Measurements from ENCODE around the gene DIAPH1.

DIAPH1 gene

DNA sequence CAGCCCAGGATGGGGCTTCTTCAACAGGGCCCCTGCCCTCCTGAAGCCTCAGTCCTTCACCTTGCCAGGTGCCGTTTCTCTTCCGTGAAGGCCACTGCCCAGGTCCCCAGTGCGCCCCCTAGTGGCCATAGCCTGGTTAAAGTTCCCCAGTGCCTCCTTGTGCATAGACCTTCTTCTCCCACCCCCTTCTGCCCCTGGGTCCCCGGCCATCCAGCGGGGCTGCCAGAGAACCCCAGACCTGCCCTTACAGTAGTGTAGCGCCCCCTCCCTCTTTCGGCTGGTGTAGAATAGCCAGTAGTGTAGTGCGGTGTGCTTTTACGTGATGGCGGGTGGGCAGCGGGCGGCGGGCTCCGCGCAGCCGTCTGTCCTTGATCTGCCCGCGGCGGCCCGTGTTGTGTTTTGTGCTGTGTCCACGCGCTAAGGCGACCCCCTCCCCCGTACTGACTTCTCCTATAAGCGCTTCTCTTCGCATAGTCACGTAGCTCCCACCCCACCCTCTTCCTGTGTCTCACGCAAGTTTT is 106.3 kb downstream of the DIAPH1 start:
- Histone ChIP-seq H3K4me3 (ENCODE audit: low read length) (peak overlapping the region; percentile 42; the same call in 1 of the 2 replicates), H4K20me1 (ENCODE audit: insufficient read depth, low read length) (no peaks in the 10 kb centered on the region), H3F3A (ENCODE audit: insufficient read depth, low read length) (peaks cover 41% of the 10 kb centered on the region), H3K79me2 (ENCODE audit: low read length) (0 out of 2 replicates have a peak, but pooled peaks cover 6% of the 10 kb centered on the region), H2AFZ (ENCODE audit: low read length) (no peak overlapping the region), H3K4me2 (ENCODE audit: low read depth, low read length) (peak overlapping the region; percentile 79; the same call in 1 of the 2 replicates), H3K27ac (ENCODE audit: low read length) (peak overlapping the region; percentile 83; the same call in 1 of the 2 replicates), H3K36me3 (replicated peaks; ENCODE audit: insufficient read depth, low read length) (no peaks in the 10 kb centered on the region; the same call in 1 of the 2 replicates), H3K9ac (ENCODE audit: low read length) (peak overlapping the region; percentile 59), H3K27me3 (replicated peaks; ENCODE audit: insufficient read depth, low read length) (no peaks in the 10 kb centered on the region), H3K4me1 (ENCODE audit: low read length) (peaks cover 62% of the 10 kb centered on the region), H3K9me2 (replicated peaks; ENCODE audit: insufficient read depth, low read length) (no peaks in the 10 kb centered on the region), H3K9me3 (replicated peaks; ENCODE audit: insufficient read depth, low read length) (no peaks in the 10 kb centered on the region)
- peak; percentile 82 for DNase-seq
- TF ChIP-seq, protein P1, sequence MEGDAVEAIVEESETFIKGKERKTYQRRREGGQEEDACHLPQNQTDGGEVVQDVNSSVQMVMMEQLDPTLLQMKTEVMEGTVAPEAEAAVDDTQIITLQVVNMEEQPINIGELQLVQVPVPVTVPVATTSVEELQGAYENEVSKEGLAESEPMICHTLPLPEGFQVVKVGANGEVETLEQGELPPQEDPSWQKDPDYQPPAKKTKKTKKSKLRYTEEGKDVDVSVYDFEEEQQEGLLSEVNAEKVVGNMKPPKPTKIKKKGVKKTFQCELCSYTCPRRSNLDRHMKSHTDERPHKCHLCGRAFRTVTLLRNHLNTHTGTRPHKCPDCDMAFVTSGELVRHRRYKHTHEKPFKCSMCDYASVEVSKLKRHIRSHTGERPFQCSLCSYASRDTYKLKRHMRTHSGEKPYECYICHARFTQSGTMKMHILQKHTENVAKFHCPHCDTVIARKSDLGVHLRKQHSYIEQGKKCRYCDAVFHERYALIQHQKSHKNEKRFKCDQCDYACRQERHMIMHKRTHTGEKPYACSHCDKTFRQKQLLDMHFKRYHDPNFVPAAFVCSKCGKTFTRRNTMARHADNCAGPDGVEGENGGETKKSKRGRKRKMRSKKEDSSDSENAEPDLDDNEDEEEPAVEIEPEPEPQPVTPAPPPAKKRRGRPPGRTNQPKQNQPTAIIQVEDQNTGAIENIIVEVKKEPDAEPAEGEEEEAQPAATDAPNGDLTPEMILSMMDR (IDR thresholded peaks at IDR 0.05; ENCODE audit: low read length), result peak; percentile 88
- TF ChIP-seq EZH2phosphoT487 (IDR thresholded peaks at IDR 0.05; ENCODE audit: low read length) (no peak), EZH2 (optimal IDR thresholded peaks at IDR 0.05; ENCODE audit: low read depth, low read length) (no peak)

DNA sequence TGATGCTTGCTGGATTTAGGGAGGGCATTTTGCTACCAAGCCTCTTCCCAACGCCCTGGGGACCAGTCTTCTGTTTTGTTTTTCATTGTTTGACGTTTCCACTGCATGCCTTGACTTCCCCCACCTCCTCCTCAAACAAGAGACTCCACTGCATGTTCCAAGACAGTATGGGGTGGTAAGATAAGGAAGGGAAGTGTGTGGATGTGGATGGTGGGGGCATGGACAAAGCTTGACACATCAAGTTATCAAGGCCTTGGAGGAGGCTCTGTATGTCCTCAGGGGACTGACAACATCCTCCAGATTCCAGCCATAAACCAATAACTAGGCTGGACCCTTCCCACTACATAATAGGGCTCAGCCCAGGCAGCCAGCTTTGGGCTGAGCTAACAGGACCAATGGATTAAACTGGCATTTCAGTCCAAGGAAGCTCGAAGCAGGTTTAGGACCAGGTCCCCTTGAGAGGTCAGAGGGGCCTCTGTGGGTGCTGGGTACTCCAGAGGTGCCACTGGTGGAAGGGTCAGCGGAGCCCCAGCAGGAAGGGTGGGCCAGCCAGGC is 107.0 kb downstream of the DIAPH1 start:
- Histone ChIP-seq H3K79me2 (ENCODE audit: low read length) (0 out of 2 replicates have a peak, but pooled peaks cover 6% of the 10 kb centered on the region), H3K27me3 (replicated peaks; ENCODE audit: insufficient read depth, low read length) (no peaks in the 10 kb centered on the region), H3K4me2 (ENCODE audit: low read depth, low read length) (peak overlapping the region; percentile 79; the same call in 1 of the 2 replicates), H3K9ac (ENCODE audit: low read length) (peak overlapping the region; percentile 1; the same call in 1 of the 2 replicates), H3K36me3 (replicated peaks; ENCODE audit: insufficient read depth, low read length) (no peaks in the 10 kb centered on the region; the same call in 1 of the 2 replicates), H3K9me3 (replicated peaks; ENCODE audit: insufficient read depth, low read length) (no peaks in the 10 kb centered on the region), H3F3A (ENCODE audit: insufficient read depth, low read length) (peaks cover 45% of the 10 kb centered on the region), H3K4me3 (ENCODE audit: low read length) (no peak overlapping the region), H2AFZ (ENCODE audit: low read length) (no peak overlapping the region), H3K9me2 (replicated peaks; ENCODE audit: insufficient read depth, low read length) (no peaks in the 10 kb centered on the region), H4K20me1 (ENCODE audit: insufficient read depth, low read length) (no peaks in the 10 kb centered on the region), H3K4me1 (ENCODE audit: low read length) (peaks cover 66% of the 10 kb centered on the region), H3K27ac (ENCODE audit: low read length) (peak overlapping the region; percentile 83)
- TF ChIP-seq EZH2 (optimal IDR thresholded peaks at IDR 0.05; ENCODE audit: low read depth, low read length), result no peak
- no peak for TF ChIP-seq EZH2phosphoT487 (IDR thresholded peaks at IDR 0.05; ENCODE audit: low read length)
- TF ChIP-seq, protein P1 (IDR thresholded peaks at IDR 0.05; ENCODE audit: low read length), result no peak
- no peak for DNase-seq

DNA sequence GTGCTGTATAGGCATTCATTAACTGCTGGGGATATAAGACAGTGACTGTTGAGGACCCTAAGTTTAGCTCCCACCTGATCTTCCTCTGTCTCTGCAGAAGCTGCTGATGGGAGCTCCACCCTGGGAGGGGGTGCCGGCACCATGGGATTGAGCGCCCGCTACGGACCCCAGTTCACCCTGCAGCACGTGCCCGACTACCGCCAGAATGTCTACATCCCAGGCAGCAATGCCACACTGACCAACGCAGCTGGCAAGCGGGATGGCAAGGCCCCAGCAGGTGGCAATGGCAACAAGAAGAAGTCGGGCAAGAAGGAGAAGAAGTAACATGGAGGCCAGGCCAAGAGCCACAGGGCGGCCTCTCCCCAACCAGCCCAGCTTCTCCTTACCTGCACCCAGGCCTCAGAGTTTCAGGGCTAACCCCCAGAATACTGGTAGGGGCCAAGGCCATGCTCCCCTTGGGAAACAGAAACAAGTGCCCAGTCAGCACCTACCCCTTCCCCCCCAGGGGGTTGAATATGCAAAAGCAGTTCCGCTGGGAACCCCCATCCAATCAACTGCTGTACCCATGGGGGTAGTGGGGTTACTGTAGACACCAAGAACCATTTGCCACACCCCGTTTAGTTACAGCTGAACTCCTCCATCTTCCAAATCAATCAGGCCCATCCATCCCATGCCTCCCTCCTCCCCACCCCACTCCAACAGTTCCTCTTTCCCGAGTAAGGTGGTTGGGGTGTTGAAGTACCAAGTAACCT is 107.8 kb downstream of the DIAPH1 start:
- Histone ChIP-seq H4K20me1 (ENCODE audit: insufficient read depth, low read length) (no peaks in the 10 kb centered on the region), H3K27me3 (replicated peaks; ENCODE audit: insufficient read depth, low read length) (no peaks in the 10 kb centered on the region), H3K9me2 (replicated peaks; ENCODE audit: insufficient read depth, low read length) (no peaks in the 10 kb centered on the region), H3K36me3 (replicated peaks; ENCODE audit: insufficient read depth, low read length) (no peaks in the 10 kb centered on the region), H2AFZ (ENCODE audit: low read length) (no peak overlapping the region), H3K9ac (ENCODE audit: low read length) (peak overlapping the region; percentile 61), H3K9me3 (replicated peaks; ENCODE audit: insufficient read depth, low read length) (no peaks in the 10 kb centered on the region), H3K27ac (ENCODE audit: low read length) (peak overlapping the region; percentile 83; the same call in 1 of the 2 replicates), H3K4me3 (ENCODE audit: low read length) (peak overlapping the region; percentile 49), H3K4me2 (ENCODE audit: low read depth, low read length) (peak overlapping the region; percentile 60), H3F3A (ENCODE audit: insufficient read depth, low read length) (peaks cover 48% of the 10 kb centered on the region), H3K79me2 (ENCODE audit: low read length) (0 out of 2 replicates have a peak, but pooled peaks cover 6% of the 10 kb centered on the region), H3K4me1 (ENCODE audit: low read length) (peaks cover 62% of the 10 kb centered on the region)
- TF ChIP-seq, protein P1 (IDR thresholded peaks at IDR 0.05; ENCODE audit: low read length), result no peak
- TF ChIP-seq EZH2phosphoT487 (IDR thresholded peaks at IDR 0.05; ENCODE audit: low read length) (no peak), EZH2 (optimal IDR thresholded peaks at IDR 0.05; ENCODE audit: low read depth, low read length) (no peak)
- DNase-seq, result peak; percentile 74
